Posterior cingulate gyrus (tissue), 11 donors: ENCODE measurements around the gene INSR.
A peak's percentile ranks its signal among the peaks of the same experiment; 100 is the strongest.
"Not testable (repeated sequence)": the region's sequence is repeated elsewhere in the genome, so short reads cannot be mapped to it uniquely, and the experiment has no call there.

Experiments
- DNase-seq, 10 donors: peaks; one replicate each; pipeline versions ENCODE4 v3.0.0 to v3.0.0-alpha.2; 2020 to 2021; ENCODE audit warnings: mixed read lengths in 3 of 10
- intact Hi-C: fragments of 100-400 bp; cut with DNase I; formaldehyde crosslinking; loops from one replicate; pipeline ENCODE4 v1.15.1; 2023

Gene INSR

GRCh38 chr19:7069042-7069903 lies 224.9 kb downstream of the INSR start, which contains the start of gene ZNF557:
Gene ZNF557, plus strand, starts transcription at chr19:7069703. Its CDS starts 5,372 bp downstream, at chr19:7075075.
- peak; percentile 93 to 100 (median 98) for DNase-seq
- intact Hi-C loops: no loop called here

- intact Hi-C loops: no loop called here
- DNase-seq: peak in 1 of 10 donors; percentile 55
Observed at GRCh38 chr19:7068599-7068998, 225.6 kb downstream of the INSR start.

GRCh38 chr19:7067716-7068115 lies 226.5 kb downstream of the INSR start:
- intact Hi-C loops: no loop called here
- DNase-seq: no peak

- peak in 2 of 10 donors; percentile 77 for DNase-seq
- intact Hi-C loops: not testable (repeated sequence)
Observed at GRCh38 chr19:7067122-7067521, 227.1 kb downstream of the INSR start.

GRCh38 chr19:7063764-7064418 lies 230.3 kb downstream of the INSR start:
- intact Hi-C loops: no loop called here
- DNase-seq: peak in 1 of 10 donors; percentile 59

GRCh38 chr19:7063339-7063738 lies 230.9 kb downstream of the INSR start:
- intact Hi-C loops: no loop called here
- no peak for DNase-seq
